Iris pigment epithelial cell (primary cell): ENCODE data around the gene FHIP2A.

Source experiments
- DNase-seq: peaks from one replicate; pipeline ENCODE4 v3.0.0-alpha.2; 2011; ENCODE audit warnings: low read depth

Gene FHIP2A

DNA sequence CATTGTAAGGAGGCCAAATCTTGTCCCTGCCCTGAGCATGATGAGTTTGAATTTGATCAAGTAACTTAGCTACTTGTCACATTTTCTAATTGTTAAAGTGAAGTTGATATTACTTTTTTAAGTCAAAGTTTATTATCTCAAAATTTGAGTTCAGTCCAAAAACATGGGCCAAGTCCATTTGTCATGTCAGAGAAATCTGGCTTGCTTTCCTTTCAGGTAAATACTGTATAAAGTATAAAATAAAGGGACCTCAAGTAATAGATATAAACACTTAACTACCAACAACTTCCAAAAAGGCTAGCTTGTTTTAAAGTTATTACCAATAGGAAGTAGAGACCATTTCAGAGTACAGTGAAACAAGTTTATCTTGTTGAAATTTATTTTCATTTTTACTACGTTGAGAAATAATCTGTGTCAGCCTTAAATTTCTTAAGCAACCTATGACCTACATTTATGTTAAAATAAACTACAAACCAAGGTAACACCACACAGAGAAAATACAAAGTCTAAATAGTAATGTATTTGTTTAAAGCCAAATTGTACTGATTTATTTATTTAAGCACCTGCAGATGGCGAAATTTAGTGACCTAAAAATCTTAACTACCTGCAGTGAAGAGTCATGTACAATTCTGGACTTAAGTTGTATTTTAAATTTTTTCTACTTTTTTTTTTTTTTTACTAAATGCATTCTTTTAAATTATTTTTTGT lies 36.5 kb downstream of the FHIP2A start:
- no peak for DNase-seq

DNA sequence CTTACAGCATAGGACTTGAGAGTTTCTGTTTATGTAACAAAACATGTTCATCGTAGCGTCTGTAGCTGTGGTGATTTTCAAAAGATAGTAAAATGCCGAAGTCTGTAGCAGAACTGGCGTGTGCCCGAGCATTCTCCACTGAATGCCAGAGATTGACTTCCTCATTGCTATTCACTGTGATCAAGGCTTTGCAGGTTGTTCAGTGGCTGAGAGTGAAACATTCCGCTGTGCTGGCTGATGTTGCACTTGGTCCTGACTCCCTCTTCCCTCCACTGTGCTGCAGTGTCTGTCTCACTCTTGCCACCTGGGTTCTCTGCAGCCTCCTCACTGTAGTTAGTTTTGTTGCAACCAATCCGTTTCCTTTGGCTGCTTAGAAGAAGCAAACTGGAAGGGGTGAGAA lies 37.6 kb downstream of the FHIP2A start:
- DNase-seq = no peak

GRCh38 chr10:114862456-114862855 lies 40.9 kb downstream of the FHIP2A start:
- no peak for DNase-seq

DNA sequence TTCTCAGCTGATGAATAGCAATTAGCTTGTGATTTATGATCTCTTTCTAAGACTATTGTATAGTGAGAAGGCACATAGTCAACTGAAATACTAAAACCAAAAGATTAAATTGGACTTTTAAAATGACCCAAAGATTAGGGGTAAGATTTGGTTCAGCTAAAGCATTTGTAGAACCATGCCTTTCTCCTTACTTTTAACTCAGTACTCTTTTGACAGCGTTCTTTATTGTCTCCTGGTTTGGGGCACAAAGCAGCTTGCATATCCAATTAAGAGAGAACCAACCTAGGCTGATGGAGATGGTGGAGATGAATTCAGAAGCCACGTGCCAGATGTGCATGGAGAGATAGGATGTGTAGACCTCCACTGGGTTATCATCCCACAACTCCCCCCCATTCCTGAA lies 45.8 kb downstream of the FHIP2A start:
- no peak for DNase-seq

DNA sequence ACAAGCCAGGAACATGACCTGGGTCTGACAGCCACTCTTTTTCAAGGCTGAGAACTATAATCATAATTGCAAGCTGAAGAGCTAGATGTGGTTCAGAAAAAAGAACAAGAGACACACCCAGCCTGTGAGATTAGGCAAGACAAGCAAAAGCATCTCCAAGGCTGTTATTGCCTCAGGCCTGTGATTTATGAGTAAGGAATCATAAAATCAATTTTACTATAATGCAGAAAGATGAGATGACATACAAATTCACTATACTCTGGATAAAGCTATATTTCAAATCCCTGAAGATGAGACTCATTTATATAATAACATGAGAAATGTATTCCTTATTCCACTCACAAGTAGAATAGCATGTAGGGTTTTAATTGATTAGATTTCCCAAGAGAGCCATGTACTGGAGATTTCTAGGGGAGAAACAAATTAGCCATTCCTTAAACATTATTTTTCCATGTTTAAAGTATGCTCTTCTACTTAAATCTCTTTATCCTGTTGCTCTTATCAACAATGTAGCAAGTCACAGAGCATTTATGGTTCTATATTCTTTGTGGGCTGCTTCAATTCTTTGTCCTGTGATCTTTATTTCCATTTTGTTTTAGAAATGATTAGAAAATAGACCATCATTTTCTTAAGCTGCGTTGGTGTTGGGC lies 47.4 kb downstream of the FHIP2A start:
- peak; percentile 81 for DNase-seq

- peak; percentile 92 for DNase-seq
Observed at GRCh38 chr10:114869520-114869892, 47.9 kb downstream of the FHIP2A start.

- DNase-seq = no peak
Observed at GRCh38 chr10:114870486-114870885, 48.9 kb downstream of the FHIP2A start.

GRCh38 chr10:114871379-114871778 lies 49.8 kb downstream of the FHIP2A start:
- DNase-seq = no peak
